Osteoblast (primary cell): ENCODE results near the gene TRIM14. TPM values are rescaled to one million over a fixed set of nuclear protein-coding genes. Genes with fewer than 3 reads are reported as not detected.
A peak's percentile ranks its signal among the peaks of the same experiment; 100 is the strongest.

Experiments
- DNase-seq: peaks from one replicate; pipeline ENCODE4 v3.0.0; 2011; ENCODE audit warnings: low spot score, mixed read lengths; ENCODE audit not compliant: insufficient read length; ENCODE audit errors: missing footprints
- H2AFZ ChIP-seq: 2 replicates; pipeline ENCODE4 v1.6.0; 2011; ENCODE audit warnings: mild to moderate bottlenecking, low read length
- H3K27ac ChIP-seq: 2 replicates; pipeline ENCODE4 v1.5.1; 2011; ENCODE audit warnings: mild to moderate bottlenecking, low read depth, low read length, moderate library complexity
- H3K27me3 ChIP-seq: 2 replicates; pipeline ENCODE4 v1.6.0; 2012; ENCODE audit warnings: mild to moderate bottlenecking, control low read depth, inconsistent platforms, low read length, moderate library complexity; ENCODE audit not compliant: insufficient read depth
- H3K36me3 ChIP-seq: 2 replicates; pipeline ENCODE4 v1.5.1; 2011; ENCODE audit warnings: mild to moderate bottlenecking, low read length, control low read depth, moderate library complexity; ENCODE audit not compliant: insufficient read depth
- H3K4me1 ChIP-seq: 2 replicates; pipeline ENCODE4 v1.5.1; 2011; ENCODE audit warnings: mild to moderate bottlenecking, low read length, control low read depth, moderate library complexity; ENCODE audit not compliant: insufficient read depth
- H3K4me2 ChIP-seq: 2 replicates; pipeline ENCODE4 v1.6.0; 2011; ENCODE audit warnings: mild to moderate bottlenecking, low read length; ENCODE audit not compliant: insufficient read depth
- H3K4me3 ChIP-seq: fragments of 200-600 bp; sonication (generic); 3 replicates; pipeline ENCODE4 v1.5.1; 2012; ENCODE audit warnings: mild to moderate bottlenecking, low read length, inconsistent platforms; ENCODE audit not compliant: insufficient read depth
- H3K79me2 ChIP-seq: 2 replicates; pipeline ENCODE4 v1.6.0; 2012; ENCODE audit warnings: mild to moderate bottlenecking, low read length, control low read depth, inconsistent platforms; ENCODE audit not compliant: insufficient read depth
- H3K9me3 ChIP-seq: 2 replicates; pipeline ENCODE4 v1.5.1; 2011; ENCODE audit warnings: low read depth, low read length, control low read depth
- H4K20me1 ChIP-seq: 2 replicates; pipeline ENCODE4 v1.6.0; 2012; ENCODE audit warnings: mild to moderate bottlenecking, low read length, control low read depth; ENCODE audit not compliant: insufficient read depth
- CTCF ChIP-seq: IDR thresholded peaks from 2 replicates; pipeline ENCODE4 v1.5.1; 2011; ENCODE audit warnings: mild to moderate bottlenecking, low read depth, low read length, moderate library complexity; ENCODE audit errors: extremely low read depth
- total RNA-seq: library from RNA; depleted of rRNA; stranded (reverse); fragments of >200 nt; gene quantifications from 2 replicates; pipeline ENCODE4 v1.2.3, GENCODE V29; 2012

The TRIM14 gene
- total RNA-seq, 1 donor: 1.1 TPM

- no peak overlapping the region for H3K27ac ChIP-seq
- H3K4me1 ChIP-seq: no peaks in the 10 kb centered on the region
- H3K79me2 ChIP-seq: no peaks in the 10 kb centered on the region
- no peaks in the 10 kb centered on the region for H3K9me3 ChIP-seq
- H4K20me1 ChIP-seq: no peaks in the 10 kb centered on the region
- no peak overlapping the region for H2AFZ ChIP-seq
- H3K36me3 ChIP-seq: no peaks in the 10 kb centered on the region
- no peak for TF ChIP-seq CTCF
- H3K27me3 ChIP-seq: peaks cover 5% of the 10 kb centered on the region
- no peak overlapping the region for H3K4me3 ChIP-seq
- peak; percentile 22 for DNase-seq
- no peak overlapping the region for H3K4me2 ChIP-seq
Observed at GRCh38 chr9:98157372-98157771, 38.4 kb upstream of the TRIM14 start.

- H2AFZ ChIP-seq: no peak overlapping the region
- DNase-seq: no peak
Observed at GRCh38 chr9:98154678-98155077, 35.7 kb upstream of the TRIM14 start.

GRCh38 chr9:98152526-98152925 is 33.5 kb upstream of the TRIM14 start:
- Histone ChIP-seq H3K27ac (no peak overlapping the region), H3K4me3 (no peak overlapping the region), H2AFZ (no peak overlapping the region), H3K4me1 (no peaks in the 10 kb centered on the region), H3K79me2 (no peaks in the 10 kb centered on the region), H3K4me2 (no peak overlapping the region), H3K36me3 (no peaks in the 10 kb centered on the region), H3K9me3 (no peaks in the 10 kb centered on the region), H4K20me1 (no peaks in the 10 kb centered on the region), H3K27me3 (peaks cover 3% of the 10 kb centered on the region)
- DNase-seq: peak; percentile 11
- TF ChIP-seq CTCF: no peak

More at GRCh38 chr9:98154678-98155077, 35.7 kb upstream of the TRIM14 start:
- H4K20me1 ChIP-seq: no peaks in the 10 kb centered on the region
- no peaks in the 10 kb centered on the region for H3K36me3 ChIP-seq
- H3K4me2 ChIP-seq: no peak overlapping the region
- no peaks in the 10 kb centered on the region for H3K4me1 ChIP-seq
- no peak for TF ChIP-seq CTCF
- H3K79me2 ChIP-seq: no peaks in the 10 kb centered on the region
- no peaks in the 10 kb centered on the region for H3K9me3 ChIP-seq
- no peak overlapping the region for H3K4me3 ChIP-seq
- H3K27me3 ChIP-seq: peaks cover 3% of the 10 kb centered on the region
- H3K27ac ChIP-seq: no peak overlapping the region

- Histone ChIP-seq H3K9me3 (no peaks in the 10 kb centered on the region), H2AFZ (no peak overlapping the region), H4K20me1 (no peaks in the 10 kb centered on the region), H3K79me2 (no peaks in the 10 kb centered on the region), H3K27ac (no peak overlapping the region), H3K4me3 (no peak overlapping the region), H3K4me1 (no peaks in the 10 kb centered on the region), H3K4me2 (no peak overlapping the region), H3K27me3 (no peaks in the 10 kb centered on the region), H3K36me3 (no peaks in the 10 kb centered on the region)
- DNase-seq: peak; percentile 15
- no peak for TF ChIP-seq CTCF
Observed at GRCh38 chr9:98150721-98151120, 31.7 kb upstream of the TRIM14 start.
